K562 (cell line): ENCODE data around the gene GALNT5. TPM values are rescaled to one million over a fixed set of nuclear protein-coding genes. Genes with fewer than 3 reads are reported as not detected.

Source experiments
- ATAC-seq: fragments of 200-7000 bp; cut with Tn5 transposase; 3 replicates; pipeline ENCODE4 v1.9.1; 2020; ENCODE audit warnings: moderate library complexity
- BruUV-seq: library from RNA; stranded (reverse); fragments of 400-500 nt; replicated peaks from 2 replicates; lab custom pipeline; 2021; lab: Mats Ljungman, UMichigan
- CTCF ChIA-PET: fragments of 300-600 bp; formaldehyde crosslinking; extraction: SDS; loops from one replicate; lab custom pipeline; 2021; ENCODE audit warnings: low intra/inter-chr PET ratio; lab: Yijun Ruan, JAX
- POLR2A ChIA-PET: fragments of 300-600, 350-650 bp; sonication (Branson Sonifier 250); formaldehyde crosslinking; extraction: SDS; loops from one replicate; lab custom pipeline; 2021; ENCODE audit warnings: antibody characterized with exemption, inconsistent platforms; lab: Yijun Ruan, JAX
- DNase-seq, 4 experiments: peaks; one replicate each; pipeline versions ENCODE4 v3.0.0 to v3.0.0-alpha.2; 2011 to 2018; ENCODE audit warnings: low spot score in 3 of 4, mixed read lengths in 3 of 4; ENCODE audit errors: extremely low read depth in 1 of 4
- FAIRE-seq: peaks from 2 replicates; lab custom pipeline; 2011; peaks lifted over from hg19 to GRCh38; lab: Jason Lieb, UNC
- H2AFZ ChIP-seq: 2 replicates; pipeline ENCODE4 v1.6.0; 2011; ENCODE audit warnings: low read depth, low read length, control low read depth, inconsistent platforms
- H3K27ac ChIP-seq: fragments of 200-600 bp; 3 replicates; pipeline ENCODE4 v1.8.0; 2011; ENCODE audit warnings: low read depth, mild to moderate bottlenecking, control low read depth, inconsistent platforms, low read length, moderate library complexity, mixed read lengths; ENCODE audit errors: extremely low read depth
- H3K27me3 ChIP-seq, 2 experiments: fragments of 300-600 bp in 1 of 2; 2 replicates in 1 of 2; 3 replicates in 1 of 2; pipeline versions ENCODE4 v1.6.0 to v1.8.0; 2011; ENCODE audit warnings: inconsistent platforms in 2 of 2, low read length in 2 of 2, mild to moderate bottlenecking in 1 of 2, mixed read lengths in 1 of 2, moderate library complexity in 1 of 2; ENCODE audit not compliant: control insufficient read depth in 2 of 2, insufficient read depth in 2 of 2
- H3K36me3 ChIP-seq: fragments of 300-600 bp; 3 replicates; pipeline ENCODE4 v1.8.0; 2011; ENCODE audit warnings: mild to moderate bottlenecking, low read length, inconsistent platforms; ENCODE audit not compliant: control insufficient read depth, insufficient read depth
- H3K4me1 ChIP-seq, 2 experiments: fragments of 200-600 bp in 1 of 2; replicated peaks in 1 of 2; 2 replicates in 1 of 2; 3 replicates in 1 of 2; pipeline versions ENCODE4 v1.5.1 to v1.8.0; 2011; ENCODE audit warnings: inconsistent platforms in 2 of 2, low read length in 2 of 2, mild to moderate bottlenecking in 1 of 2, mixed read lengths in 1 of 2, moderate library complexity in 1 of 2; ENCODE audit not compliant: control insufficient read depth in 2 of 2, insufficient read depth in 2 of 2
- H3K4me2 ChIP-seq: 2 replicates; pipeline ENCODE4 v1.6.1; 2011; ENCODE audit warnings: low read length, control low read depth, inconsistent platforms, mixed read lengths; ENCODE audit not compliant: insufficient read depth
- H3K4me3 ChIP-seq: fragments of 200-600 bp; sonication (generic), shearing (Covaris generic); 2 replicates; pipeline ENCODE4 v1.5.1; 2016; ENCODE audit warnings: control low read depth, inconsistent platforms
- H3K79me2 ChIP-seq: fragments of 200-600 bp; 3 replicates; pipeline ENCODE4 v1.8.0; 2011; ENCODE audit warnings: low read length, inconsistent platforms; ENCODE audit not compliant: control insufficient read depth, insufficient read depth
- H3K9ac ChIP-seq, 2 experiments: 2 replicates each; pipeline versions ENCODE4 v1.6.0 to v1.6.1; 2011; ENCODE audit warnings: low read depth in 2 of 2, low read length in 2 of 2, control low read depth in 1 of 2, inconsistent platforms in 1 of 2, mild to moderate bottlenecking in 1 of 2, mixed read lengths in 1 of 2; ENCODE audit not compliant: insufficient read depth in 1 of 2
- H3K9me1 ChIP-seq: one replicate; pipeline ENCODE4 v1.6.0; 2011; ENCODE audit warnings: inconsistent platforms, mild to moderate bottlenecking, low read length, moderate library complexity; ENCODE audit not compliant: control insufficient read depth, insufficient read depth
- H3K9me3 ChIP-seq: replicated peaks from 2 replicates; pipeline ENCODE4 v1.5.1; 2011; ENCODE audit warnings: low read depth, low read length, inconsistent platforms; ENCODE audit not compliant: control insufficient read depth, insufficient read depth
- H4K20me1 ChIP-seq: replicated peaks from 2 replicates; pipeline ENCODE4 v1.6.1; 2011; ENCODE audit warnings: low read length, inconsistent platforms, mixed read lengths; ENCODE audit not compliant: control insufficient read depth, insufficient read depth
- DLX4 ChIP-seq: fragments of 250-450 bp; sonication (Bioruptor Pico); IDR thresholded peaks from 2 replicates; pipeline ENCODE4 v1.6.1; 2021; ENCODE audit warnings: mild to moderate bottlenecking
- TBP ChIP-seq: optimal IDR thresholded peaks from 2 replicates; pipeline ENCODE3; 2011; ENCODE audit warnings: low read depth, low read length, improper control_type of control experiment
- WGBS: fragments of 100-300 bp; shearing (Covaris generic); methylation state at CpG from one replicate; pipeline ENCODE4 v1.1.6; 2016; ENCODE audit warnings: low coverage, mixed read lengths; ENCODE audit not compliant: insufficient coverage; ENCODE audit errors: missing lambda C conversion rate; 5-methylcytosine and 5-hydroxymethylcytosine counted together
- in situ Hi-C: fragments of 300-500 bp; cut with MboI; formaldehyde crosslinking; loops from 4 replicates; pipeline ENCODE4 v1.15.0; 2018; ENCODE audit warnings: inconsistent platforms, mixed read lengths
- intact Hi-C: fragments of 100-400 bp; cut with micrococcal nuclease; formaldehyde crosslinking; loops from 2 replicates; pipeline ENCODE4 v1.14.2; 2022
- polyA plus RNA-seq, 8 experiments: library from polyadenylated mRNA; depleted of rRNA in 4 of 8; stranded (reverse) in 5 of 8; unstranded in 3 of 8; fragments of >200 nt; fragmentation: Nextera tagmentation in 2 of 8; fragmentation: Illumina TruSeq in 1 of 8; extraction: Ambion mirVana in 2 of 8; extraction: Trizol in 1 of 8; gene quantifications; 2 replicates each; pipeline versions ENCODE4 v1.2.1 to v1.2.3, GENCODE V29; 2011 to 2014; ENCODE audit warnings: inconsistent platforms in 1 of 8, missing spikeins in 1 of 8
- total RNA-seq, 7 experiments: library from RNA; depleted of rRNA in 6 of 7; stranded (reverse); fragments of >200 nt in 6 of 7; fragmentation: Illumina TruSeq in 2 of 7; extraction: Trizol in 2 of 7; gene quantifications; 2 replicates each; pipeline versions ENCODE4 v1.2.1 to v1.2.3, GENCODE V29; 2011 to 2021; ENCODE audit warnings: low replicate concordance in 1 of 7
- TF ChIP-seq, protein P1 (sequence below): fragments of 250-450 bp; sonication (Bioruptor Pico); IDR thresholded peaks from 2 replicates; pipeline ENCODE4 v1.5.1; 2021; ENCODE audit warnings: mild to moderate bottlenecking
- TF ChIP-seq, protein P2 (sequence below): fragments of 150-350 bp; IDR thresholded peaks from 2 replicates; pipeline ENCODE4 v1.6.1; 2014; ENCODE audit warnings: low read depth, mild to moderate bottlenecking, low read length, borderline replicate concordance

GALNT5 gene
- total and polyA plus RNA-seq, 9 of the 15 experiments (the other 6 are each of a cell fraction or from before 2014, with no cell fraction given) = 21.6 to 73.0 (median 54.7) TPM

GRCh38 chr2:157312866-157313486, 55.5 kb downstream of the GALNT5 start:
- ATAC-seq (no peak), DNase-seq (no peak), FAIRE-seq (no peak)
- H3K4me3 ChIP-seq = no peak overlapping the region
- ChIA-PET POLR2A (no interaction called here), CTCF (interaction anchor here (0.6 kb wide), 1 partner anchor 972 kb away, joined by 4 read pairs; no protein-coding TSS in a partner anchor)
- H3K36me3 ChIP-seq = peaks cover 49% of the 10 kb centered on the region
- WGBS = 100% methylated on average over 1 of the region's 1 CpG
- intact Hi-C loops = no loop called here
- no peak overlapping the region for H3K4me2 ChIP-seq
- TF ChIP-seq, protein P1, sequence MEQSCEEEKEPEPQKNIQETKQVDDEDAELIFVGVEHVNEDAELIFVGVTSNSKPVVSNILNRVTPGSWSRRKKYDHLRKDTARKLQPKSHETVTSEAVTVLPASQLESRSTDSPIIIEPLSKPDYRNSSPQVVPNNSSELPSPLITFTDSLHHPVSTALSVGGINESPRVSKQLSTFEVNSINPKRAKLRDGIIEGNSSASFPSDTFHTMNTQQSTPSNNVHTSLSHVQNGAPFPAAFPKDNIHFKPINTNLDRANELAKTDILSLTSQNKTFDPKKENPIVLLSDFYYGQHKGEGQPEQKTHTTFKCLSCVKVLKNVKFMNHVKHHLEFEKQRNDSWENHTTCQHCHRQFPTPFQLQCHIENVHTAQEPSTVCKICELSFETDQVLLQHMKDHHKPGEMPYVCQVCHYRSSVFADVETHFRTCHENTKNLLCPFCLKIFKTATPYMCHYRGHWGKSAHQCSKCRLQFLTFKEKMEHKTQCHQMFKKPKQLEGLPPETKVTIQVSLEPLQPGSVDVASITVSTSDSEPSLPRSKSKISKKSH (CRISPR knock-in tag) = no peak
- TF ChIP-seq TBP (no peak), DLX4 (CRISPR knock-in tag) (no peak)
- TF ChIP-seq, protein P2, sequence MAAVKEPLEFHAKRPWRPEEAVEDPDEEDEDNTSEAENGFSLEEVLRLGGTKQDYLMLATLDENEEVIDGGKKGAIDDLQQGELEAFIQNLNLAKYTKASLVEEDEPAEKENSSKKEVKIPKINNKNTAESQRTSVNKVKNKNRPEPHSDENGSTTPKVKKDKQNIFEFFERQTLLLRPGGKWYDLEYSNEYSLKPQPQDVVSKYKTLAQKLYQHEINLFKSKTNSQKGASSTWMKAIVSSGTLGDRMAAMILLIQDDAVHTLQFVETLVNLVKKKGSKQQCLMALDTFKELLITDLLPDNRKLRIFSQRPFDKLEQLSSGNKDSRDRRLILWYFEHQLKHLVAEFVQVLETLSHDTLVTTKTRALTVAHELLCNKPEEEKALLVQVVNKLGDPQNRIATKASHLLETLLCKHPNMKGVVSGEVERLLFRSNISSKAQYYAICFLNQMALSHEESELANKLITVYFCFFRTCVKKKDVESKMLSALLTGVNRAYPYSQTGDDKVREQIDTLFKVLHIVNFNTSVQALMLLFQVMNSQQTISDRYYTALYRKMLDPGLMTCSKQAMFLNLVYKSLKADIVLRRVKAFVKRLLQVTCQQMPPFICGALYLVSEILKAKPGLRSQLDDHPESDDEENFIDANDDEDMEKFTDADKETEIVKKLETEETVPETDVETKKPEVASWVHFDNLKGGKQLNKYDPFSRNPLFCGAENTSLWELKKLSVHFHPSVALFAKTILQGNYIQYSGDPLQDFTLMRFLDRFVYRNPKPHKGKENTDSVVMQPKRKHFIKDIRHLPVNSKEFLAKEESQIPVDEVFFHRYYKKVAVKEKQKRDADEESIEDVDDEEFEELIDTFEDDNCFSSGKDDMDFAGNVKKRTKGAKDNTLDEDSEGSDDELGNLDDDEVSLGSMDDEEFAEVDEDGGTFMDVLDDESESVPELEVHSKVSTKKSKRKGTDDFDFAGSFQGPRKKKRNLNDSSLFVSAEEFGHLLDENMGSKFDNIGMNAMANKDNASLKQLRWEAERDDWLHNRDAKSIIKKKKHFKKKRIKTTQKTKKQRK = no peak
- no peaks in the 10 kb centered on the region for H3K9me1 ChIP-seq
- no peaks in the 10 kb centered on the region for H4K20me1 ChIP-seq
- H3K4me1 ChIP-seq = no peaks in the 10 kb centered on the region
- in situ Hi-C loops = no loop called here
- H3K9me3 ChIP-seq = no peaks in the 10 kb centered on the region
- no peak overlapping the region for H2AFZ ChIP-seq
- no TSS peak for BruUV-seq
- H3K79me2 ChIP-seq = no peaks in the 10 kb centered on the region
- H3K9ac ChIP-seq = no peak overlapping the region
- H3K27ac ChIP-seq = no peak overlapping the region
- H3K27me3 ChIP-seq = no peaks in the 10 kb centered on the region
